ENCODE data around the gene MARCHF10.

MARCHF10 gene

GRCh38 chr17:62754631-62755030, 53.5 kb downstream of the MARCHF10 start:
- H3K4me3 ChIP-seq (ENCODE audit: low read depth, low read length): no peak overlapping the region
- DNase-seq (ENCODE audit: low read depth): no peak
- no peak for TF ChIP-seq CTCF (conservative IDR thresholded peaks at IDR 0.05; ENCODE audit: low read depth, low read length)

- DNase-seq (ENCODE audit: low read depth): no peak
- H3K4me3 ChIP-seq (ENCODE audit: low read depth, low read length): no peak overlapping the region
Measured at GRCh38 chr17:62753562-62753961, 54.6 kb downstream of the MARCHF10 start.

GRCh38 chr17:62751060-62751691, 56.9 kb downstream of the MARCHF10 start:
- no peak overlapping the region for H3K4me3 ChIP-seq (ENCODE audit: low read depth, low read length)
- no peak for DNase-seq (ENCODE audit: low read depth)
- no peak for TF ChIP-seq CTCF (conservative IDR thresholded peaks at IDR 0.05; ENCODE audit: low read depth, low read length)

More at GRCh38 chr17:62753562-62753961, 54.6 kb downstream of the MARCHF10 start:
- no peak for TF ChIP-seq CTCF (conservative IDR thresholded peaks at IDR 0.05; ENCODE audit: low read depth, low read length)

- TF ChIP-seq CTCF (conservative IDR thresholded peaks at IDR 0.05; ENCODE audit: low read depth, low read length): no peak
- H3K4me3 ChIP-seq (ENCODE audit: low read depth, low read length): peak overlapping the region; percentile 17
- DNase-seq (ENCODE audit: low read depth): peak; percentile 13
Measured at GRCh38 chr17:62750631-62751051, 57.5 kb downstream of the MARCHF10 start.

- TF ChIP-seq CTCF (conservative IDR thresholded peaks at IDR 0.05; ENCODE audit: low read depth, low read length): no peak
- no peak overlapping the region for H3K4me3 ChIP-seq (ENCODE audit: low read depth, low read length)
- DNase-seq (ENCODE audit: low read depth): no peak
Measured at GRCh38 chr17:62749926-62750325, 58.2 kb downstream of the MARCHF10 start.

GRCh38 chr17:62746941-62747340, 61.2 kb downstream of the MARCHF10 start:
- DNase-seq (ENCODE audit: low read depth): no peak
- H3K4me3 ChIP-seq (ENCODE audit: low read depth, low read length): no peak overlapping the region
- TF ChIP-seq CTCF (conservative IDR thresholded peaks at IDR 0.05; ENCODE audit: low read depth, low read length): no peak

- TF ChIP-seq CTCF (conservative IDR thresholded peaks at IDR 0.05; ENCODE audit: low read depth, low read length): no peak
- no peak for DNase-seq (ENCODE audit: low read depth)
- no peak overlapping the region for H3K4me3 ChIP-seq (ENCODE audit: low read depth, low read length)
Measured at GRCh38 chr17:62745806-62746205, 62.3 kb downstream of the MARCHF10 start.
